HEK293 (cell line): ENCODE data around the gene WNT9B.
A peak's percentile ranks its signal among the peaks of the same experiment; 100 is the strongest.

Experiments
- HOXD13 ChIP-seq: sonication (generic); formaldehyde crosslinking; IDR thresholded peaks from 2 replicates; pipeline ENCODE4 v1.8.0; 2022; ENCODE audit warnings: missing genetic modification reagents, borderline replicate concordance
- KLF7 ChIP-seq: fragments of 450-650 bp; formaldehyde crosslinking; IDR thresholded peaks from 2 replicates; pipeline ENCODE4 v1.5.1; 2016; ENCODE audit warnings: missing biosample characterization, missing genetic modification characterization, borderline replicate concordance
- KLF8 ChIP-seq: fragments of 450-650 bp; formaldehyde crosslinking; IDR thresholded peaks from 2 replicates; pipeline ENCODE4 v1.5.1; 2016; ENCODE audit warnings: missing biosample characterization, missing genetic modification characterization
- RBAK ChIP-seq: fragments of 450-650 bp; formaldehyde crosslinking; IDR thresholded peaks from 2 replicates; pipeline ENCODE4 v1.5.1; 2016; ENCODE audit warnings: missing biosample characterization, missing genetic modification characterization
- ZBTB48 ChIP-seq: fragments of 450-650 bp; formaldehyde crosslinking; IDR thresholded peaks from 2 replicates; pipeline ENCODE4 v1.5.1; 2016; ENCODE audit warnings: missing biosample characterization, missing genetic modification characterization
- ZFHX2 ChIP-seq: fragments of 450-650 bp; formaldehyde crosslinking; conservative IDR thresholded peaks from 2 replicates; pipeline ENCODE4 v1.5.1; 2016; ENCODE audit warnings: missing biosample characterization, missing genetic modification characterization
- ZFP37 ChIP-seq: fragments of 450-650 bp; formaldehyde crosslinking; IDR thresholded peaks from 2 replicates; pipeline ENCODE4 v1.5.1; 2016; ENCODE audit warnings: missing biosample characterization, missing genetic modification characterization
- ZFP69B ChIP-seq: fragments of 450-650 bp; formaldehyde crosslinking; IDR thresholded peaks from 2 replicates; pipeline ENCODE4 v1.5.1; 2016; ENCODE audit warnings: missing biosample characterization, missing genetic modification characterization
- ZIC2 ChIP-seq: fragments of 450-650 bp; formaldehyde crosslinking; IDR thresholded peaks from 2 replicates; pipeline ENCODE4 v1.5.1; 2016; ENCODE audit warnings: missing biosample characterization, missing genetic modification characterization
- ZNF16 ChIP-seq: fragments of 450-650 bp; formaldehyde crosslinking; IDR thresholded peaks from 2 replicates; pipeline ENCODE4 v1.5.1; 2016; ENCODE audit warnings: low read depth, missing biosample characterization, missing genetic modification characterization
- ZNF2 ChIP-seq: fragments of 450-650 bp; formaldehyde crosslinking; IDR thresholded peaks from 2 replicates; pipeline ENCODE4 v1.5.1; 2016; ENCODE audit warnings: missing biosample characterization, missing genetic modification characterization
- ZNF24 ChIP-seq: fragments of 450-650 bp; formaldehyde crosslinking; IDR thresholded peaks from 2 replicates; pipeline ENCODE4 v1.5.1; 2016; ENCODE audit warnings: missing biosample characterization, missing genetic modification characterization
- ZNF274 ChIP-seq, 2 experiments: fragments of 200-500 bp in 1 of 2; fragments of 450-650 bp in 1 of 2; sonication (Bioruptor generic) in 1 of 2; formaldehyde crosslinking in 1 of 2; IDR thresholded peaks; 2 replicates each; pipeline versions ENCODE4 v1.5.1 to v1.6.1; 2014 to 2016; ENCODE audit warnings: borderline replicate concordance in 1 of 2, inconsistent platforms in 1 of 2, low read length in 1 of 2, missing biosample characterization in 1 of 2, missing genetic modification characterization in 1 of 2
- ZNF324 ChIP-seq: fragments of 450-650 bp; formaldehyde crosslinking; IDR thresholded peaks from 2 replicates; pipeline ENCODE4 v1.5.1; 2016; ENCODE audit warnings: missing biosample characterization, missing genetic modification characterization
- ZNF394 ChIP-seq: fragments of 450-650 bp; formaldehyde crosslinking; IDR thresholded peaks from 2 replicates; pipeline ENCODE4 v1.5.1; 2016; ENCODE audit warnings: missing biosample characterization, missing genetic modification characterization, mild to moderate bottlenecking, moderate library complexity, borderline replicate concordance
- ZNF529 ChIP-seq: fragments of 450-650 bp; formaldehyde crosslinking; IDR thresholded peaks from 2 replicates; pipeline ENCODE4 v1.5.1; 2017; ENCODE audit warnings: missing genetic modification characterization, missing biosample characterization; ENCODE audit not compliant: insufficient replicate concordance
- ZNF555 ChIP-seq: fragments of 450-650 bp; formaldehyde crosslinking; conservative IDR thresholded peaks from 2 replicates; pipeline ENCODE4 v1.5.1; 2017; ENCODE audit warnings: missing biosample characterization, mild to moderate bottlenecking, missing genetic modification characterization, inconsistent platforms
- ZNF596 ChIP-seq: fragments of 450-650 bp; IDR thresholded peaks from 2 replicates; pipeline ENCODE4 v1.5.0; 2018; ENCODE audit warnings: missing biosample characterization, mild to moderate bottlenecking, missing genetic modification characterization, moderate library complexity
- ZNF707 ChIP-seq: fragments of 450-650 bp; formaldehyde crosslinking; IDR thresholded peaks from 2 replicates; pipeline ENCODE4 v1.5.1; 2016; ENCODE audit warnings: missing biosample characterization, missing genetic modification characterization
- ZNF76 ChIP-seq: fragments of 450-650 bp; formaldehyde crosslinking; IDR thresholded peaks from 2 replicates; pipeline ENCODE4; 2016; ENCODE audit warnings: low read depth, missing biosample characterization, missing genetic modification characterization, borderline replicate concordance
- ZNF768 ChIP-seq: fragments of 450-650 bp; formaldehyde crosslinking; IDR thresholded peaks from 2 replicates; pipeline ENCODE4 v1.5.1; 2018; ENCODE audit warnings: missing biosample characterization, mild to moderate bottlenecking, missing genetic modification characterization
- ZNF830 ChIP-seq: fragments of 450-650 bp; IDR thresholded peaks from 2 replicates; pipeline ENCODE4 v1.5.0; 2018; ENCODE audit warnings: missing biosample characterization, missing genetic modification characterization, low read depth, mild to moderate bottlenecking, moderate library complexity
- TF ChIP-seq, protein P1 (sequence below): fragments of 450-650 bp; formaldehyde crosslinking; IDR thresholded peaks from 2 replicates; pipeline ENCODE4 v1.5.1; 2016; ENCODE audit warnings: missing biosample characterization, missing genetic modification characterization
- TF ChIP-seq, protein P2 (sequence below): fragments of 450-650 bp; formaldehyde crosslinking; conservative IDR thresholded peaks from 2 replicates; pipeline ENCODE4 v1.5.1; 2016; ENCODE audit warnings: low read depth, missing biosample characterization, missing genetic modification characterization
- TF ChIP-seq, protein P3 (sequence below): fragments of 450-650 bp; formaldehyde crosslinking; IDR thresholded peaks from 2 replicates; pipeline ENCODE4 v1.5.1; 2016; ENCODE audit warnings: missing biosample characterization, missing genetic modification characterization
- TF ChIP-seq, protein P4 (sequence below): fragments of 450-650 bp; formaldehyde crosslinking; IDR thresholded peaks from 2 replicates; pipeline ENCODE4 v1.5.1; 2016; ENCODE audit warnings: missing biosample characterization, missing genetic modification characterization, borderline replicate concordance

Gene WNT9B

DNA sequence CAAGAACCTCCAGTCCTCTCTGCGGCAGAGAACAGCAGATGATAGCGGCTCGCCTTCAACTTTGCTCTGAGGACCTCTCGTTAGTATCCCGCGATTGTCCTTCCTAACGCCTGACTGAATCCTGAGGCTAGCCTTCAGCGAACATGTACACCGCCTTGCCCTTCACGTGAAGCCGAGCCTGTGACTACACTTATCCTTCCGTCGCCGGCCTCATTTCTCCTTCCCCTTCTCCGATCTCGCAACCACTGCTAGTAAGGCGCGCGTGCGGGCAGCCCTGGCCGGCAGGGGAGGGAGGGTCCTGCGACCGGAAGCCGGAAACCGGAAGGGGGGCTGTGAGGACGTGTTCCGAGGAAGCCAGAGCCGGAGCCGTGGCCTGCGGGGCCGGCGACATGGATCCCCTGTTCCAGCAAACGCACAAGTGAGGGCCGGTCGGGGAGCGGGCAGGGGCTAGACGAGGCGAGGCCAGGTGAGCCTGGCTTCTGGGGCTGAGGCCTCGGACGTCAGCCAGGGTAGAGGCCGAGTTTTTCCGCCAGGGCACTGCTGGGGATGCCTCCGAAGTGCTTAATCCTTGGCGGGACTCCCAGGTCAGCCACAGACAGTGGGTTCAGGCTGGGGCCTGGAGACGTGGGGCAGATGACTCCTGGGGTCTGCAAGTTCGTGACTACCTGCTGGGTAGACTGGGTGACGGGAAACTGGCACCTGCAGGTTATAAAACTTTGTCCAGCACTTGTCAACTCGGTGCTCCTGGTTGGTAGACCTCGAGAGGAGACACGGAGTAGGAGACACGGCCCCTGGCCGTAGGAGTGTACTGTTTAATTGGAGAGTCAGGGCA is 71.6 kb downstream of the WNT9B start, which contains the start of gene GOSR2 (continued):
- TF ChIP-seq ZIC2 (tag by site-specific recombination) (peak; percentile 40), ZFP37 (tag by site-specific recombination) (0 out of 2 replicates have a peak, but pooled peaks have one; percentile 38), ZNF394 (tag by site-specific recombination) (peak; percentile 52; the same call in 1 of the 2 replicates), ZNF768 (no peak), ZNF76 (tag by site-specific recombination) (peak; percentile 72), ZNF16 (tag by site-specific recombination) (no peak), KLF7 (tag by site-specific recombination) (no peak; the same call in 1 of the 2 replicates), ZNF2 (tag by site-specific recombination) (0 out of 2 replicates have a peak, but pooled peaks have one; percentile 59), ZFHX2 (tag by site-specific recombination) (0 out of 2 replicates have a peak, but pooled peaks have one; percentile 13), HOXD13 (CRISPR knock-in tag) (no peak), KLF8 (tag by site-specific recombination) (peak; percentile 49), ZNF529 (tag by site-specific recombination) (no peak), ZBTB48 (tag by site-specific recombination) (peak; percentile 43; the same call in 1 of the 2 replicates), ZFP69B (peak; percentile 74; the same call in 1 of the 2 replicates), ZNF596 (tag by site-specific recombination) (no peak), ZNF830 (tag by site-specific recombination) (no peak), ZNF24 (peak; percentile 86), RBAK (tag by site-specific recombination) (no peak), ZNF707 (tag by site-specific recombination) (no peak), ZNF274 (IDR thresholded peaks at IDR 0.05; ENCODE audit: low read length) (no peak), ZNF274 (tag by site-specific recombination; IDR thresholded peaks at IDR 0.05; ENCODE audit: borderline replicate concordance) (no peak), ZNF555 (no peak), ZNF324 (tag by site-specific recombination) (peak; percentile 94; the same call in 1 of the 2 replicates)
- TF ChIP-seq, protein P1, sequence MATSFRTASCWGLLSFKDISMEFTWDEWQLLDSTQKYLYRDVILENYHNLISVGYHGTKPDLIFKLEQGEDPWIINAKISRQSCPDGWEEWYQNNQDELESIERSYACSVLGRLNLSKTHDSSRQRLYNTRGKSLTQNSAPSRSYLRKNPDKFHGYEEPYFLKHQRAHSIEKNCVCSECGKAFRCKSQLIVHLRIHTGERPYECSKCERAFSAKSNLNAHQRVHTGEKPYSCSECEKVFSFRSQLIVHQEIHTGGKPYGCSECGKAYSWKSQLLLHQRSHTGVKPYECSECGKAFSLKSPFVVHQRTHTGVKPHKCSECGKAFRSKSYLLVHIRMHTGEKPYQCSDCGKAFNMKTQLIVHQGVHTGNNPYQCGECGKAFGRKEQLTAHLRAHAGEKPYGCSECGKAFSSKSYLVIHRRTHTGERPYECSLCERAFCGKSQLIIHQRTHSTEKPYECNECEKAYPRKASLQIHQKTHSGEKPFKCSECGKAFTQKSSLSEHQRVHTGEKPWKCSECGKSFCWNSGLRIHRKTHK: no peak
- TF ChIP-seq, protein P2, sequence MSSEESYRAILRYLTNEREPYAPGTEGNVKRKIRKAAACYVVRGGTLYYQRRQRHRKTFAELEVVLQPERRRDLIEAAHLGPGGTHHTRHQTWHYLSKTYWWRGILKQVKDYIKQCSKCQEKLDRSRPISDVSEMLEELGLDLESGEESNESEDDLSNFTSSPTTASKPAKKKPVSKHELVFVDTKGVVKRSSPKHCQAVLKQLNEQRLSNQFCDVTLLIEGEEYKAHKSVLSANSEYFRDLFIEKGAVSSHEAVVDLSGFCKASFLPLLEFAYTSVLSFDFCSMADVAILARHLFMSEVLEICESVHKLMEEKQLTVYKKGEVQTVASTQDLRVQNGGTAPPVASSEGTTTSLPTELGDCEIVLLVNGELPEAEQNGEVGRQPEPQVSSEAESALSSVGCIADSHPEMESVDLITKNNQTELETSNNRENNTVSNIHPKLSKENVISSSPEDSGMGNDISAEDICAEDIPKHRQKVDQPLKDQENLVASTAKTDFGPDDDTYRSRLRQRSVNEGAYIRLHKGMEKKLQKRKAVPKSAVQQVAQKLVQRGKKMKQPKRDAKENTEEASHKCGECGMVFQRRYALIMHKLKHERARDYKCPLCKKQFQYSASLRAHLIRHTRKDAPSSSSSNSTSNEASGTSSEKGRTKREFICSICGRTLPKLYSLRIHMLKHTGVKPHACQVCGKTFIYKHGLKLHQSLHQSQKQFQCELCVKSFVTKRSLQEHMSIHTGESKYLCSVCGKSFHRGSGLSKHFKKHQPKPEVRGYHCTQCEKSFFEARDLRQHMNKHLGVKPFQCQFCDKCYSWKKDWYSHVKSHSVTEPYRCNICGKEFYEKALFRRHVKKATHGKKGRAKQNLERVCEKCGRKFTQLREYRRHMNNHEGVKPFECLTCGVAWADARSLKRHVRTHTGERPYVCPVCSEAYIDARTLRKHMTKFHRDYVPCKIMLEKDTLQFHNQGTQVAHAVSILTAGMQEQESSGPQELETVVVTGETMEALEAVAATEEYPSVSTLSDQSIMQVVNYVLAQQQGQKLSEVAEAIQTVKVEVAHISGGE (tag by site-specific recombination): peak; percentile 98
- TF ChIP-seq, protein P3, sequence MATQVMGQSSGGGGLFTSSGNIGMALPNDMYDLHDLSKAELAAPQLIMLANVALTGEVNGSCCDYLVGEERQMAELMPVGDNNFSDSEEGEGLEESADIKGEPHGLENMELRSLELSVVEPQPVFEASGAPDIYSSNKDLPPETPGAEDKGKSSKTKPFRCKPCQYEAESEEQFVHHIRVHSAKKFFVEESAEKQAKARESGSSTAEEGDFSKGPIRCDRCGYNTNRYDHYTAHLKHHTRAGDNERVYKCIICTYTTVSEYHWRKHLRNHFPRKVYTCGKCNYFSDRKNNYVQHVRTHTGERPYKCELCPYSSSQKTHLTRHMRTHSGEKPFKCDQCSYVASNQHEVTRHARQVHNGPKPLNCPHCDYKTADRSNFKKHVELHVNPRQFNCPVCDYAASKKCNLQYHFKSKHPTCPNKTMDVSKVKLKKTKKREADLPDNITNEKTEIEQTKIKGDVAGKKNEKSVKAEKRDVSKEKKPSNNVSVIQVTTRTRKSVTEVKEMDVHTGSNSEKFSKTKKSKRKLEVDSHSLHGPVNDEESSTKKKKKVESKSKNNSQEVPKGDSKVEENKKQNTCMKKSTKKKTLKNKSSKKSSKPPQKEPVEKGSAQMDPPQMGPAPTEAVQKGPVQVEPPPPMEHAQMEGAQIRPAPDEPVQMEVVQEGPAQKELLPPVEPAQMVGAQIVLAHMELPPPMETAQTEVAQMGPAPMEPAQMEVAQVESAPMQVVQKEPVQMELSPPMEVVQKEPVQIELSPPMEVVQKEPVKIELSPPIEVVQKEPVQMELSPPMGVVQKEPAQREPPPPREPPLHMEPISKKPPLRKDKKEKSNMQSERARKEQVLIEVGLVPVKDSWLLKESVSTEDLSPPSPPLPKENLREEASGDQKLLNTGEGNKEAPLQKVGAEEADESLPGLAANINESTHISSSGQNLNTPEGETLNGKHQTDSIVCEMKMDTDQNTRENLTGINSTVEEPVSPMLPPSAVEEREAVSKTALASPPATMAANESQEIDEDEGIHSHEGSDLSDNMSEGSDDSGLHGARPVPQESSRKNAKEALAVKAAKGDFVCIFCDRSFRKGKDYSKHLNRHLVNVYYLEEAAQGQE (tag by site-specific recombination): 0 out of 2 replicates have a peak, but pooled peaks have one; percentile 6
- TF ChIP-seq, protein P4, sequence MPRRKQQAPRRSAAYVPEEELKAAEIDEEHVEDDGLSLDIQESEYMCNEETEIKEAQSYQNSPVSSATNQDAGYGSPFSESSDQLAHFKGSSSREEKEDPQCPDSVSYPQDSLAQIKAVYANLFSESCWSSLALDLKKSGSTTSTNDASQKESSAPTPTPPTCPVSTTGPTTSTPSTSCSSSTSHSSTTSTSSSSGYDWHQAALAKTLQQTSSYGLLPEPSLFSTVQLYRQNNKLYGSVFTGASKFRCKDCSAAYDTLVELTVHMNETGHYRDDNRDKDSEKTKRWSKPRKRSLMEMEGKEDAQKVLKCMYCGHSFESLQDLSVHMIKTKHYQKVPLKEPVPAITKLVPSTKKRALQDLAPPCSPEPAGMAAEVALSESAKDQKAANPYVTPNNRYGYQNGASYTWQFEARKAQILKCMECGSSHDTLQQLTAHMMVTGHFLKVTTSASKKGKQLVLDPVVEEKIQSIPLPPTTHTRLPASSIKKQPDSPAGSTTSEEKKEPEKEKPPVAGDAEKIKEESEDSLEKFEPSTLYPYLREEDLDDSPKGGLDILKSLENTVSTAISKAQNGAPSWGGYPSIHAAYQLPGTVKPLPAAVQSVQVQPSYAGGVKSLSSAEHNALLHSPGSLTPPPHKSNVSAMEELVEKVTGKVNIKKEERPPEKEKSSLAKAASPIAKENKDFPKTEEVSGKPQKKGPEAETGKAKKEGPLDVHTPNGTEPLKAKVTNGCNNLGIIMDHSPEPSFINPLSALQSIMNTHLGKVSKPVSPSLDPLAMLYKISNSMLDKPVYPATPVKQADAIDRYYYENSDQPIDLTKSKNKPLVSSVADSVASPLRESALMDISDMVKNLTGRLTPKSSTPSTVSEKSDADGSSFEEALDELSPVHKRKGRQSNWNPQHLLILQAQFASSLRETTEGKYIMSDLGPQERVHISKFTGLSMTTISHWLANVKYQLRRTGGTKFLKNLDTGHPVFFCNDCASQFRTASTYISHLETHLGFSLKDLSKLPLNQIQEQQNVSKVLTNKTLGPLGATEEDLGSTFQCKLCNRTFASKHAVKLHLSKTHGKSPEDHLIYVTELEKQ: no peak; the same call in 1 of the 2 replicates
